HepG2 (cell line): Measurements from ENCODE around the gene PSD. TPM values are rescaled to one million over a fixed set of nuclear protein-coding genes. Genes with fewer than 3 reads are reported as not detected.
A peak's percentile ranks its signal among the peaks of the same experiment; 100 is the strongest.

ENCODE experiments used
- KDM5A ChIP-seq: fragments of 200-600 bp; sonication (generic); IDR thresholded peaks from 2 replicates; pipeline ENCODE4 v1.7.0; 2018; ENCODE audit warnings: antibody characterized with exemption, mild to moderate bottlenecking, low read length, borderline replicate concordance
- KLF12 ChIP-seq: sonication (generic); formaldehyde crosslinking; IDR thresholded peaks from 2 replicates; pipeline ENCODE4 v1.4.0; 2020; ENCODE audit warnings: missing genetic modification reagents, borderline replicate concordance
- NR2F1 ChIP-seq, 2 experiments: fragments of 450-650 bp in 1 of 2; formaldehyde crosslinking in 1 of 2; IDR thresholded peaks; 2 replicates each; pipeline versions ENCODE4 v1.5.0 to v1.6.1; 2016 to 2020; ENCODE audit warnings: mild to moderate bottlenecking in 1 of 2, missing compliant biosample characterization in 1 of 2, missing genetic modification reagents in 1 of 2, moderate library complexity in 1 of 2
- RFX5 ChIP-seq: IDR thresholded peaks from 2 replicates; pipeline ENCODE4 v1.6.1; 2011; ENCODE audit warnings: low read depth, low read length, improper control_type of control experiment
- SNAPC5 ChIP-seq: sonication (generic); formaldehyde crosslinking; IDR thresholded peaks from 2 replicates; pipeline ENCODE4 v1.8.1; 2023; ENCODE audit warnings: mild to moderate bottlenecking, missing genetic modification reagents, borderline replicate concordance
- TFE3 ChIP-seq: IDR thresholded peaks from 2 replicates; pipeline ENCODE4 v1.6.1; 2016
- ZIK1 ChIP-seq: sonication (generic); formaldehyde crosslinking; IDR thresholded peaks from 2 replicates; pipeline ENCODE4 v1.5.0; 2020; ENCODE audit warnings: mild to moderate bottlenecking, low read depth, missing genetic modification reagents, borderline replicate concordance
- ZNF143 ChIP-seq: sonication (generic); formaldehyde crosslinking; IDR thresholded peaks from 2 replicates; pipeline ENCODE4 v1.4.0; 2020; ENCODE audit warnings: missing genetic modification reagents
- ZNF20 ChIP-seq: sonication (generic); formaldehyde crosslinking; IDR thresholded peaks from 2 replicates; pipeline ENCODE4 v1.4.0; 2020; ENCODE audit warnings: mild to moderate bottlenecking, moderate library complexity, missing genetic modification reagents
- ZNF337 ChIP-seq: sonication (generic); formaldehyde crosslinking; IDR thresholded peaks from 2 replicates; pipeline ENCODE4 v1.5.1; 2020; ENCODE audit warnings: missing genetic modification reagents, low read depth, mild to moderate bottlenecking, borderline replicate concordance
- ZNF407 ChIP-seq: sonication (generic); formaldehyde crosslinking; IDR thresholded peaks from one replicate; pipeline ENCODE4 v1.5.1; 2020; ENCODE audit warnings: mild to moderate bottlenecking, missing genetic modification reagents; ENCODE audit errors: not compliant biosample characterization
- ZNF446 ChIP-seq: sonication (generic); formaldehyde crosslinking; IDR thresholded peaks from 2 replicates; pipeline ENCODE4 v1.5.0; 2020; ENCODE audit warnings: mild to moderate bottlenecking, missing genetic modification reagents
- ZNF574 ChIP-seq: sonication (generic); formaldehyde crosslinking; IDR thresholded peaks from 2 replicates; pipeline ENCODE4 v1.4.0; 2020; ENCODE audit warnings: missing genetic modification reagents
- ZNF672 ChIP-seq: sonication (generic); formaldehyde crosslinking; IDR thresholded peaks from 2 replicates; pipeline ENCODE4 v1.8.1; 2022; ENCODE audit warnings: missing genetic modification reagents
- ZNF746 ChIP-seq: sonication (generic); formaldehyde crosslinking; IDR thresholded peaks from 2 replicates; pipeline ENCODE4 v1.8.0; 2022; ENCODE audit warnings: mild to moderate bottlenecking, missing genetic modification reagents
- polyA plus RNA-seq, 8 experiments: library from polyadenylated mRNA; depleted of rRNA in 3 of 8; stranded (reverse) in 7 of 8; unstranded in 1 of 8; fragments of >200 nt; fragmentation: Illumina TruSeq in 4 of 8; extraction: Trizol in 4 of 8; gene quantifications; 2 replicates each; pipeline versions ENCODE4 v1.2.1 to v1.2.3, GENCODE V29; 2011 to 2016; ENCODE audit warnings: low read depth in 4 of 8, missing spikeins in 1 of 8, mixed read lengths in 1 of 8; ENCODE audit not compliant: insufficient read depth in 1 of 8
- total RNA-seq, 5 experiments: library from RNA; depleted of rRNA; stranded (reverse); fragments of >200 nt; fragmentation: Illumina TruSeq; extraction: Trizol; gene quantifications; 2 replicates each; pipeline ENCODE4 v1.2.3, GENCODE V29; 2016; ENCODE audit warnings: low read depth in 1 of 5

PSD gene
- total and polyA plus RNA-seq, 2 of the 13 experiments (the other 11 are each of a cell fraction or from before 2014, with no cell fraction given) = 0.35 to 0.58 TPM

- TF ChIP-seq ZNF407 (no peak), KLF12 (CRISPR knock-in tag) (peak; percentile 69; the same call in 1 of the 2 replicates), ZNF746 (CRISPR knock-in tag) (peak; percentile 73), SNAPC5 (CRISPR knock-in tag) (no peak), TFE3 (CRISPR knock-in tag) (no peak), ZNF574 (CRISPR knock-in tag) (peak; percentile 100), ZNF143 (peak; percentile 73), ZNF20 (CRISPR knock-in tag) (no peak), KDM5A (peak; percentile 62; the same call in 1 of the 2 replicates), ZNF337 (peak; percentile 55; the same call in 1 of the 2 replicates), ZNF672 (CRISPR knock-in tag) (no peak), ZIK1 (peak; percentile 74; the same call in 1 of the 2 replicates), RFX5 (no peak), ZNF446 (no peak), NR2F1 (CRISPR knock-in tag; IDR thresholded peaks at IDR 0.05) (no peak; a peak in 1 of 4 replicates)
Measured at GRCh38 chr10:102432162-102432950, 13.8 kb upstream of the PSD start, which contains the start of gene CUEDC2 (continued).
